Type B pancreatic cell (in vitro differentiated cells): ENCODE results near the gene KDM4D. TPM values are rescaled to one million over a fixed set of nuclear protein-coding genes. Genes with fewer than 3 reads are reported as not detected.

Source experiments
- DNase-seq: peaks from one replicate; pipeline ENCODE4 v3.0.0; 2021; ENCODE audit warnings: mixed read lengths; ENCODE audit not compliant: unreplicated experiment; ENCODE audit errors: extremely low spot score
- H3K27ac Mint-ChIP-seq: 2 replicates; pipeline ENCODE4 v1.8.0; 2021; ENCODE audit warnings: mild to moderate bottlenecking, mixed read lengths
- H3K27me3 Mint-ChIP-seq: 2 replicates; pipeline ENCODE4 v1.8.0; 2021; ENCODE audit warnings: mixed read lengths
- H3K36me3 Mint-ChIP-seq: 2 replicates; pipeline ENCODE4 v1.8.0; 2021; ENCODE audit warnings: mixed read lengths
- H3K4me1 Mint-ChIP-seq: one replicate; pipeline ENCODE4 v1.8.0; 2021; ENCODE audit warnings: mixed read lengths; ENCODE audit not compliant: unreplicated experiment
- H3K4me3 Mint-ChIP-seq: 2 replicates; pipeline ENCODE4 v1.8.0; 2021; ENCODE audit warnings: mild to moderate bottlenecking, mixed read lengths
- H3K9me3 Mint-ChIP-seq: 2 replicates; pipeline ENCODE4 v1.8.0; 2021; ENCODE audit warnings: mixed read lengths
- total RNA-seq: library from RNA; stranded (reverse); gene quantifications from 2 replicates; pipeline ENCODE4 v1.2.1, GENCODE V29; 2021; ENCODE audit warnings: low replicate concordance
- TF ChIP-seq, protein P1 (sequence below): fragments of 200-600 bp; sonication (generic); conservative IDR thresholded peaks from 2 replicates; pipeline ENCODE4 v1.5.0; 2021; ENCODE audit warnings: antibody characterized with exemption, mild to moderate bottlenecking

The KDM4D gene
- total RNA-seq, 1 donor from 2014 or later, result 2.4 TPM

DNA sequence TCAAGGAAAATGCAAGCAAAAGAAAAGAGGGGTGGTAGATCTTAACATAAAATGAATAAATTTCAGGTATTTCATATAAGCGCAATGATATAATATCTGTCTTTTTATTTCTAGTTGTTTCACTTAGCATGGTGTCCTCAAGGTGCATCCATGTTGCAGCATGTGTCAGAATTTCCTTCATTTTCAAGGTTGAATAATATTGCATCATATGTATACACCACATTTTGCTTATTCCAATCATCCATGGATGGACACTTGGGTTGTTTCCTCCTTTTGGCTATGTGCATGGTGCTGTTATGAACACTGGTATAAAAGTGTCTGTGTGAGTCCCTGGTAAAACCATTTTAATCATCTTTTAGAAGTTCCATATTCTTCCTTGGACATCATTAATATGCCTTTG, 68.7 kb downstream of the KDM4D start:
- peaks cover 13% of the 10 kb centered on the region for H3K27me3 Mint-ChIP-seq
- no peak overlapping the region for H3K4me3 Mint-ChIP-seq
- no peaks in the 10 kb centered on the region for H3K36me3 Mint-ChIP-seq
- peaks cover 5% of the 10 kb centered on the region for H3K4me1 Mint-ChIP-seq
- no peak overlapping the region for H3K27ac Mint-ChIP-seq
- peaks cover 4% of the 10 kb centered on the region for H3K9me3 Mint-ChIP-seq
- TF ChIP-seq, protein P1, sequence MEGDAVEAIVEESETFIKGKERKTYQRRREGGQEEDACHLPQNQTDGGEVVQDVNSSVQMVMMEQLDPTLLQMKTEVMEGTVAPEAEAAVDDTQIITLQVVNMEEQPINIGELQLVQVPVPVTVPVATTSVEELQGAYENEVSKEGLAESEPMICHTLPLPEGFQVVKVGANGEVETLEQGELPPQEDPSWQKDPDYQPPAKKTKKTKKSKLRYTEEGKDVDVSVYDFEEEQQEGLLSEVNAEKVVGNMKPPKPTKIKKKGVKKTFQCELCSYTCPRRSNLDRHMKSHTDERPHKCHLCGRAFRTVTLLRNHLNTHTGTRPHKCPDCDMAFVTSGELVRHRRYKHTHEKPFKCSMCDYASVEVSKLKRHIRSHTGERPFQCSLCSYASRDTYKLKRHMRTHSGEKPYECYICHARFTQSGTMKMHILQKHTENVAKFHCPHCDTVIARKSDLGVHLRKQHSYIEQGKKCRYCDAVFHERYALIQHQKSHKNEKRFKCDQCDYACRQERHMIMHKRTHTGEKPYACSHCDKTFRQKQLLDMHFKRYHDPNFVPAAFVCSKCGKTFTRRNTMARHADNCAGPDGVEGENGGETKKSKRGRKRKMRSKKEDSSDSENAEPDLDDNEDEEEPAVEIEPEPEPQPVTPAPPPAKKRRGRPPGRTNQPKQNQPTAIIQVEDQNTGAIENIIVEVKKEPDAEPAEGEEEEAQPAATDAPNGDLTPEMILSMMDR, result no peak
- DNase-seq, result no peak

DNA sequence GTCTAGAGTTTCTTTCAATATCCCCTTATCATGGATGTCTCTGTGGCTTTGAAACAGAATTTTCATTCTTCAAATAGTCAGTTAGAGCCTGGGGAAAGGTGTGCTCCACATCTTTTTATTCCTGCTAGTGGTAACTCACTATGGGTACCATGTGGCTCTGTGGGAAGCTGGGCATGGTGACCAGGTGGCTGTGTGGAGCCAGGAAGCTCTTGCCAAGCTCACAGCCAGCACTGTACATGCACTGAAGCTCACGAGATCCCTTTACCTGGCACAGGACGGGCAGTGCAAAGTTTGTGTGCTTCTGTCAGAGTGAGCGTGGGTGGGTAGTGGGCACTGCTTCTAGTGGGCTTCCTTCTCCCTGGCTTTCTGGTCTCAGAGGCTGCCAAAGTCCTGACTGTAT, 69.4 kb downstream of the KDM4D start:
- no peak for DNase-seq
- no peak overlapping the region for H3K27ac Mint-ChIP-seq
- H3K36me3 Mint-ChIP-seq, result no peaks in the 10 kb centered on the region
- peaks cover 4% of the 10 kb centered on the region for H3K9me3 Mint-ChIP-seq
- peaks cover 5% of the 10 kb centered on the region for H3K4me1 Mint-ChIP-seq
- H3K4me3 Mint-ChIP-seq, result no peak overlapping the region
- TF ChIP-seq, protein P1, result no peak
- H3K27me3 Mint-ChIP-seq, result peaks cover 13% of the 10 kb centered on the region

DNA sequence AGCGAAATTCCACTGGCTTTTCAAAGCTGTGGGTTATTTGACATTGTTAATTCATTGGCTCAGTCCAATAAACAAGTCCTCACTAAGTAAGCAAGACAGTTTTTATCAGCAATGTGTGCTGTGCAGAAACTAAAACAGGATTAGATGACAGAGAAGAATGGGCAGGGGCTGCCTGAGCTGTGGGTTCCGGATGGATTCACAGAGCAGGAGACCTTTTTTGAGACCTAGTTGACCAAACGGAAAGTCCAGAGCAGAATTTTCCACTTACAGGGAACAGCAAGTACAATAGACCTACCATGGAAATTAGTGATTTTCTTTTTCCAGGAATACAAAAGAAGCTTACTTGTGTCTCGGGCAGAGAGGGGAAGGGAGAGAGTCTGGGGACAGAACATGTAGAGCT, 70.5 kb downstream of the KDM4D start:
- TF ChIP-seq, protein P1, result no peak
- H3K36me3 Mint-ChIP-seq, result no peaks in the 10 kb centered on the region

DNA sequence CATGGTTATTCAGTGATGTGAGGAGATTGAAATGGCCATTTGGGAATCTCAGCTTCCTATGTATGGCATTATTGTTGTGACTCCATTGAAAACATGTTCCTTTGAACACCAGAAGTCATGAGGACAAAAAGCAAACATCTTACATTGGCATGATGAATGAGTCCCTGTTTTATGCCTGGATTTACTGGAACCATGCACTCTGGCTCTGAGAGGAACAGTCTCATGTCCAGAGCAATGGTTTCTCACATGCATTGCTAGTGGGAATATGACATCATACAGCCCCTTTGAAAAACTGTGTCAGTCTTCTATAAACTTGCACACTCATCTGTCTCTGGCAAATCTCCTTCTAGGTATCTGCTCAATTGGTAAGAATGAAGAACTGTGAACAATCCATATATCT, 72.3 kb downstream of the KDM4D start:
- no peak overlapping the region for H3K27ac Mint-ChIP-seq
- DNase-seq, result no peak
- no peaks in the 10 kb centered on the region for H3K9me3 Mint-ChIP-seq

More for the DNA sequence above, 70.5 kb downstream of the KDM4D start:
- no peak for DNase-seq
- no peak overlapping the region for H3K27ac Mint-ChIP-seq
- H3K27me3 Mint-ChIP-seq, result peaks cover 13% of the 10 kb centered on the region
- H3K4me3 Mint-ChIP-seq, result no peak overlapping the region
- H3K4me1 Mint-ChIP-seq, result peaks cover 5% of the 10 kb centered on the region
- no peaks in the 10 kb centered on the region for H3K9me3 Mint-ChIP-seq

More for the DNA sequence above, 72.3 kb downstream of the KDM4D start:
- H3K36me3 Mint-ChIP-seq, result no peaks in the 10 kb centered on the region
- peaks cover 13% of the 10 kb centered on the region for H3K27me3 Mint-ChIP-seq
- H3K4me1 Mint-ChIP-seq, result peaks cover 5% of the 10 kb centered on the region
- no peak overlapping the region for H3K4me3 Mint-ChIP-seq
- TF ChIP-seq, protein P1, result no peak

Other genes starting within 250 kb of the KDM4D start
- gene AMOTL1, start 205.4 kb upstream of the KDM4D start, total RNA-seq, result 64.8 and 93.5 TPM in 2 replicates
- 66.4 and 76.8 TPM in 2 replicates for gene CWC15, start 153 bp upstream of the KDM4D start, total RNA-seq
- not detected in 2 replicates for gene KDM4E, start 51.5 kb downstream of the KDM4D start, total RNA-seq
- not detected in 2 replicates for gene KDM4F, start 75.7 kb downstream of the KDM4D start, total RNA-seq
- gene SRSF8, start 93.2 kb downstream of the KDM4D start, total RNA-seq, result 43.7 and 68.9 TPM in 2 replicates
- gene ENDOD1, start 116.1 kb downstream of the KDM4D start, total RNA-seq, result 12.0 and 23.6 TPM in 2 replicates